HUES6 (cell line): ENCODE data around the gene MSI2.
A peak's percentile ranks its signal among the peaks of the same experiment; 100 is the strongest.
"Not testable (repeated sequence)": the region's sequence is repeated elsewhere in the genome, so short reads cannot be mapped to it uniquely, and the experiment has no call there.

Experiments
- H3K27ac ChIP-seq: 2 replicates; pipeline ENCODE4 v1.7.0; 2013; ENCODE audit warnings: low read depth, mild to moderate bottlenecking, low read length, inconsistent platforms
- H3K27me3 ChIP-seq: 2 replicates; pipeline ENCODE4 v1.6.1; 2013; ENCODE audit warnings: low read length; ENCODE audit not compliant: control insufficient read depth, insufficient read depth
- H3K36me3 ChIP-seq: 2 replicates; pipeline ENCODE4 v1.6.1; 2013; ENCODE audit warnings: low read length; ENCODE audit not compliant: control insufficient read depth, insufficient read depth
- H3K4me1 ChIP-seq: 2 replicates; pipeline ENCODE4 v1.6.1; 2013; ENCODE audit warnings: low read length; ENCODE audit not compliant: control insufficient read depth, insufficient read depth
- H3K4me3 ChIP-seq: 2 replicates; pipeline ENCODE4 v1.5.1; 2013; ENCODE audit warnings: low read depth, low read length
- H3K9ac ChIP-seq: one replicate; pipeline ENCODE4 v1.6.1; 2013; ENCODE audit warnings: mild to moderate bottlenecking, low read length
- H3K9me3 ChIP-seq: 2 replicates; pipeline ENCODE4 v1.6.1; 2013; ENCODE audit warnings: low read depth, low read length; ENCODE audit not compliant: control insufficient read depth, insufficient read depth

The MSI2 gene

DNA sequence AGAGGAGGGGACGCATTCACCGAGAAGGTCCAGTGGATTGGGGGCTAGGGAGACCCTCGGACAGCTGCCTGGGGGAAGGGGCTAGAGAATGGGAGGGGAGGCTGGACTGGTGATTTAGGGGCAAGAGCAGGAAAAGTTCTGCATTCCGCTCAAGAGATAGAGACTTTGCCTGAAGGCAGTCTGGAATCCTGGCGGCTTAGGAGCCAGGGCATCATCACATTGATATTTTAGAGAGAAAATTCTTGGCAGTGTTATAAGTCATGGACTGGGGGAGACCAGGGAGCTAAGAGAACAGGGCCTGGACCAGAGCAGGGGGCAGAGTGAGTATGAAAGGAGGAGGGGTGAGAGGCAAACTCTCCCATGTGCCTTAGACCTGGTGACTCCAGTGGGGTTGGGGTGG, 35.8 kb downstream of the MSI2 start:
- Histone ChIP-seq H3K9me3 (no peaks in the 10 kb centered on the region), H3K4me1 (peaks cover 70% of the 10 kb centered on the region), H3K9ac (no peak overlapping the region), H3K36me3 (peaks cover 15% of the 10 kb centered on the region), H3K27me3 (no peaks in the 10 kb centered on the region), H3K4me3 (no peak overlapping the region), H3K27ac (no peak overlapping the region)

DNA sequence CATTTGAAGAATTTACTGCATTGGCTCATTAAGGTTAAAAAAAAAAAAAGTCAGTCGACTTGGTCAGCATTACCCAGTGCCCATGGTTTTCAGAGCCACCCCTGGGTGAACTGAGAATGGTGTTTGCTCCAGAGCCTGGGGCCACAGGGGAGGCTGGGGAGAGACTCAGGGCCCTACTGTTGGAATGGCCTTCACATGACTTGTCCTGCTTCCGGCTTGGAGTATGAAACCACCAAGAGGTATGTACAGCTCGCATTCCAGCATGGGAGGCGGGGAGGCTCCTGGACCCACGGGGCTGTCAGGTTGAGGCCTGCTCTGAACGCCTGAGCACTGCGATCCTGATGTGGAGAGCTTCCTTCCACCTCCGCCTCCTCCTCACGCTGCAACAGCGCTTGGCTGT, 36.8 kb downstream of the MSI2 start:
- H3K9me3 ChIP-seq: peaks cover 8% of the 10 kb centered on the region
- H3K4me1 ChIP-seq: peaks cover 60% of the 10 kb centered on the region
- no peak overlapping the region for H3K9ac ChIP-seq
- H3K4me3 ChIP-seq: no peak overlapping the region
- H3K36me3 ChIP-seq: peaks cover 19% of the 10 kb centered on the region
- no peaks in the 10 kb centered on the region for H3K27me3 ChIP-seq
- H3K27ac ChIP-seq: no peak overlapping the region

DNA sequence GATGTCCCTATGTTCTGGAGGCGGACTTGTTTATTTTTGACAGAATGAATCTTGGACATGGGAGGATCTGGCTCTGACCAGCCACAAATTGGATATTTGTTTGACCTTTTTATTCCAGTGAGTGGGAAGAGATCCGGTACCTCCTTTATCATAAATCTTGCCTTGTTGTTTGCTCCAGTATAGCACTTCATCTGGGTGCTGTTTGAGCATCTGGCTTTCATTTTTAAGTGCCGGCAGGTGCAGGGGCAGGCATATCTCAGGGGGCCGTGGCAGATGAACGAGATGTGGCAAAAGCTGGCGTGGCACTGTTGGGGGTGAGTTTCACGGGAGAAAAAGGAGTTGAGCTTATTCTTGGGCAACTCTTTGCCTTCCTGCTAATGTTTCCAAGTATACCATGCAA, 37.8 kb downstream of the MSI2 start:
- H3K27me3 ChIP-seq: no peaks in the 10 kb centered on the region
- peaks cover 50% of the 10 kb centered on the region for H3K4me1 ChIP-seq
- peaks cover 27% of the 10 kb centered on the region for H3K36me3 ChIP-seq
- H3K9me3 ChIP-seq: peaks cover 17% of the 10 kb centered on the region
- no peak overlapping the region for H3K27ac ChIP-seq
- H3K9ac ChIP-seq: no peak overlapping the region
- H3K4me3 ChIP-seq: no peak overlapping the region

DNA sequence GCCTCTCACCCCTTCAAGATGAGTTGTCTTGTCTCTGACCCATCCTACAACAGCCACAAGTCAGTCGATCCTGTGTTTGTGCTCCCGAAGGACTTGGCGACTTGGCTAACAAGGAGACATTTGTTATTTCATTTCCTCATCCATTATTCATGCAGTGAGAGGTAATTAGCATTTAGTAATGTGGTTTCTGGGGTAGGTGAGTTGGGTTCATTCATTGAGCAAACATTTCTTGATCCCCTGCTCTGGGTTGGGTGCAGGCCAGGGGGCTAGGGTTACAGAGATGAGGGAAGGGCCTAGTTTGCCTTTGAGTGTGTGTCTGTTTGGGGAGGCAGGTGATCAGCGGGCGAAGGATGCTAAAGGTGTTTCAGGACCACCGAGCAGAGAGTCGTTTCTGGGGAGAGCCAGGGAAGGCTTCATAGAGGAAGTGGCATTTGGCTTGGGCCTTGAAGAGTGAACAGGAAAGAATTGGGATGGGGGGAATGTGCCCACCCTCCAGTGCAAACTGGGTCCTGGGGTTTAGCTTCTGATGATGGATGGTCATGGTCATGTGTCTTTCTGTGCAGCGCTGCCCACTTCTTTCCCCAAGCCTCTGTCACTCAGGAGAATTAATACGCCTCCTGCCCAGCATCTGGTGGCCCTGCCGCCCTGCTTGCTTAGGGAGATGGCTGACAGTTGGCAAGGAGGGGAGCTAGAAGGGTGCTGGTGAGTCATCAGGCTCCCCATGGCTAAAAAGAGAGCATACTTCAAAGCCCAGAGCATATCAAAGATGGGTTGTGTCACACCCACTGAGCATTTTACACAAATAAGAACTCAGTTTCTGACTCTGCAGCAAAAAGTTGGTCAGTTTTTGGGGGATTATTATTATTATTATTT, 38.5 kb downstream of the MSI2 start:
- Histone ChIP-seq H3K36me3 (peaks cover 33% of the 10 kb centered on the region), H3K27me3 (no peaks in the 10 kb centered on the region), H3K9me3 (peaks cover 17% of the 10 kb centered on the region), H3K9ac (no peak overlapping the region), H3K4me1 (peaks cover 43% of the 10 kb centered on the region), H3K4me3 (no peak overlapping the region; the same call in 1 of the 2 replicates), H3K27ac (peak overlapping the region; percentile 70; the same call in 1 of the 2 replicates)

DNA sequence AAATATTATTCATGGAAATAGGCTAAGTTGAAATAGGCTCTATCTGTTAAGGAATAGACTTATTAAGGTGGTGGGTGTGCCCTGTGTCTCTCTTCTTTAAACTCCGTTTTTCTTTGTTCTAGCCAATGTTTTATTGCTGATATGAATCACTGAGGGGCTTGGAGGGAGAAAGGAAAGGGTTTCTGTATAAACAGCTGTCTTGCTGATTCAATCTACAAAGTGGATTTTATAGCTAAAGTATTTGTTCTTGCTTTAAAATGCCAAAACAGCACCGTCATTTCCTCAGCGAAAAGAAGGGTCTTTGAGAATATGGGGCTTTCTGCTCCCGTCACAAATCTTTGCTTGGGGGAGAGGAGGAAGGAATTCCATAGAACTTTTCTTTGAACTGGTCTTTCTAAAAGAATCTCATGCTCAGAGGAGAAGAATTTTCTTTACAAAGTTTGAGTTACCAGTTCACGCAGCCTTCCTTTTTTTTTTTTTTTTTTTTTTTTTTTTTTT, 39.3 kb downstream of the MSI2 start:
- Histone ChIP-seq H3K9ac (peak overlapping the region; percentile 41), H3K27me3 (no peaks in the 10 kb centered on the region), H3K4me1 (peaks cover 43% of the 10 kb centered on the region), H3K4me3 (peak overlapping the region; percentile 14; the same call in 1 of the 2 replicates), H3K36me3 (peaks cover 37% of the 10 kb centered on the region), H3K27ac (peak overlapping the region; percentile 70; the same call in 1 of the 2 replicates), H3K9me3 (peaks cover 19% of the 10 kb centered on the region)

DNA sequence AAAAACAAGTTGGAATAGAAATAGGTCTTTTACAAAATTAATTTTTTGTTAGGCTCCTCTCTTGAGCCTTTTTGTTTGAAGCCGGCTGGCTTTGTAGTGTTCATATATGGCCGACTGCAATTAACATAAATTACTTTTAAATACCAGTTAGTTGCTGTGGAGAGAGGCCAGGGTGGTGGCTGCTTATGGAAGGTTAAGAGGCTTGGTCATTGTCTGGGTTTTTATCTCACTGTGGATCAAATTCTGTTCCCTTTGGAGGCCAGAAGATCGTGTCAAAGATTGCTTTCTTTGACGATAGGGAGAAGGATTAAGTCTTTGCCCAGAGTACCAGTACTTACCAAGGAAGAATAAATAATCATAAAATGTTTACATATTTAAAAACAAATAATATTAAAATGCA, 39.9 kb downstream of the MSI2 start:
- Histone ChIP-seq H3K9ac (no peak overlapping the region), H3K27me3 (no peaks in the 10 kb centered on the region), H3K4me1 (peaks cover 43% of the 10 kb centered on the region), H3K9me3 (peaks cover 21% of the 10 kb centered on the region), H3K36me3 (peaks cover 43% of the 10 kb centered on the region), H3K27ac (peak overlapping the region; percentile 70; the same call in 1 of the 2 replicates), H3K4me3 (no peak overlapping the region)

DNA sequence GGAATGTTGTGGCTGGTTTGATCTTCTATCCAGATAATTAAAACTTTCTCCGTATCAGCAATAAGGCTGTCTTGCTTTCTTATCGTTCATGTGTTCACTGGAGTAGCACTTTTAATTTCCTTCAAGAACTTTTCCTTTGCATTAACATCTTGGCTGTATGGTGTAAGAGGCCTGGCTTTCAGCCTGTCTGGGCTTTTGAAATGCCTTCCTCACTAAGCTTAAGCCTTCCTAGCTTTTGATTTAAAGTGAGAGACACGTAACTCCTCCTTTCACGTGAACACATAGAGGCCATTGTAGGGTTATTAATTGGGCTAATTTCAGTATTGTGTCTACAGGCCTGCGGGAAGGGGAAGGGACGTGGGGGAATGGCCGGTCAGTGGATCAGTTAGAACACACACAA, 42.9 kb downstream of the MSI2 start:
- Histone ChIP-seq H3K36me3 (peaks cover 36% of the 10 kb centered on the region), H3K27me3 (no peaks in the 10 kb centered on the region)

DNA sequence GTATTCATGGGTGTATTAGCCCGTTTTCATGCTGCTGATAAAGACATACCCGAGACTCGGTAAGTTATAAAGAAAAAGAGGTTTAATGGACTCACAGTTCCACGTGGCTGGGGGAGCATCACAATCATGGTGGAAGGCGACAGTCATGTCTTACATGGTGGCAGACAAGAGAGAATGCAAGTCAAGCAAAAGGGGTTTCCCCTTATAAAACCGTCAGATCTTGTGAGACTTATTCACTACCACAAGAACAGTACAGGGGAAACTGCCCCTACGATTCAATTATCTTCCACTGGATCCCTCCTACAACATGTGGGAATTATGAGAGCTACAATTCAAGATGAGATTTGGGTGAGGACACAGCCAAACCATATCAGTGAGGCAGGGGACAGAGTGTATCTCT, 44.3 kb downstream of the MSI2 start:
- H3K4me3 ChIP-seq, H3K27ac ChIP-seq, H3K27me3 ChIP-seq, H3K9ac ChIP-seq: not testable (repeated sequence)
- Histone ChIP-seq H3K36me3 (peaks cover 36% of the 10 kb centered on the region), H3K9me3 (peaks cover 21% of the 10 kb centered on the region), H3K4me1 (peaks cover 10% of the 10 kb centered on the region)

More for the DNA sequence above, 42.9 kb downstream of the MSI2 start:
- peaks cover 21% of the 10 kb centered on the region for H3K9me3 ChIP-seq
- H3K9ac ChIP-seq: no peak overlapping the region
- no peak overlapping the region for H3K27ac ChIP-seq
- peaks cover 22% of the 10 kb centered on the region for H3K4me1 ChIP-seq
- H3K4me3 ChIP-seq: no peak overlapping the region

DNA sequence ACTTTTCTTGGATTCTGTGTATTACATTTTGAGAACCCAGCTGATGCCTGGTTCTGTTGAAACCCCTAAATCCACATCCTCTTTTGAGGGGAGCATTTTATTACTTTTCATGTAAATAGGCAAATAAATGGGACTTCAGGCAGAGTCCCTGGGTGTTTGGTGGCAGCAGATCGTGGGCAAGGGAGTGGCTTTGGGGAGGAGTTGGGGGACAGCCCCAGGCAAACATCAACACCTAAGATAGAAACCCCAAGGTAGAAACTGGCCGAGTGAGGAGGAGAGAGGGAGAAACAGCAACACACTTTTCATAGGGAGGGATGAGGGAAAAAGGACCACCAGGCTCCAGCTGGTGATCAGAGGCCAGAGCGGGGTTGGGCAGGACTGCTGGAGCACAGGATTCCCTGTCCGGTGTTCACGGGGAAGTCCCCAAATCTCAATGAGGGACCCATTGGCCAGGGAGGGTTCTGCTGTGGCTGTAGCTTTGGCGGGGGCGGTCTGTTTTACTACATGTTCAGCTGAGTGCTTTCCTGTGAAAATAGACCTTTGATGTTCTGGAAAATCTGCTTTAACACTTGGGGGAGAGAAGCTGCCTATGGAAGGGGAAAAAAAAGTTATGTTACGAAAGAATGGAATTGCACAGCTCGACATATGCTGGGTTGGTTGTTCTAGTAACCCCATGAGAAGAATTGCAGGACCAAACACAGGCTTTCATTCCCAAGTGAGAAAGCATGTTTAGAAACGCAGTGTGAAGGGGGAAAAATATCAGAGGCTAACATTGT, 46.6 kb downstream of the MSI2 start:
- no peak overlapping the region for H3K9ac ChIP-seq
- H3K4me3 ChIP-seq: no peak overlapping the region
- peaks cover 28% of the 10 kb centered on the region for H3K36me3 ChIP-seq
- H3K4me1 ChIP-seq: peaks cover 4% of the 10 kb centered on the region; the same call in 1 of the 2 replicates
- peaks cover 16% of the 10 kb centered on the region for H3K9me3 ChIP-seq
- H3K27me3 ChIP-seq: no peaks in the 10 kb centered on the region
- no peak overlapping the region for H3K27ac ChIP-seq

DNA sequence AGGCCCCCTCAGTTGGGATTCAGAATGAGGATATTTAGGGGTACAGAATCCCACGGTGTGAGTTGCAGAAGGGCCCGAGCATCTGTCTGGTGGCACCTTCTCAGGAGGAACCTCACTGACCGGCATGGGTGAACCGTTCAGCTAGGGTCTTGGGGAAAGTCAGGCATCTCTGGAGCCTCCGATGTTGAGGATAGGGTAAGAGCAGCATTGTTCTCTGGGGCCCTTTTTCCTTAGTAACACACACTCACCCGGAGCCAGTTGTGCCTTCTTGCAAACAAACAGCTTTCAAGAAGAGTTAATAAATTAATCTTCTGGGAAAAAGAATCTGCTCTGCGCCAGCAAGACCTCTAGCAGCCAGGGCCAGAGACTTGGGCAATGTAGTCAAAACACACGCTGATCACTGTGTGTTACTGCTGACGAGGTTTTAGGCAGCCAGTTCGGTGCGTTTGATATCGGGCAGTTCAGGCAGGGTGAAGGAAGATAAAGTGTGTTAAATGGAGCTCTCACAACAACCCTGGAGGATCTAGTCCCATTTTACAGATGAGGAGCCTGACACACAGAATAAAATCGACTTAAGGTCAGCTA, 48.9 kb downstream of the MSI2 start:
- Histone ChIP-seq H3K4me1 (peaks cover 11% of the 10 kb centered on the region), H3K36me3 (peaks cover 12% of the 10 kb centered on the region), H3K27ac (no peak overlapping the region), H3K9ac (no peak overlapping the region), H3K4me3 (no peak overlapping the region), H3K9me3 (0 out of 2 replicates have a peak, but pooled peaks cover 5% of the 10 kb centered on the region), H3K27me3 (no peaks in the 10 kb centered on the region)
